Spleen (tissue), 11 donors: ENCODE data around the gene GSK3B. TPM values are rescaled to one million over a fixed set of nuclear protein-coding genes. Genes with fewer than 3 reads are reported as not detected.

Experiments
- DNase-seq: peaks from one replicate; pipeline ENCODE4 v3.0.0-alpha.2; 2020
- H3K27ac ChIP-seq, 8 donors: fragments of 200-600 bp; sonication (generic) in 7 of 8; 1 replicate in 4 of 8; 2 replicates in 4 of 8; pipeline versions ENCODE4 v1.5.0 to v1.8.0; 2016 to 2021; ENCODE audit warnings: inconsistent platforms in 4 of 8, mild to moderate bottlenecking in 4 of 8, moderate library complexity in 1 of 8
- H3K27me3 ChIP-seq, 7 donors: fragments of 200-600 bp; sonication (generic) in 6 of 7; replicated peaks in 1 of 7; 1 replicate in 4 of 7; 2 replicates in 3 of 7; pipeline versions ENCODE4 v1.5.0 to v1.8.0; 2016 to 2021; ENCODE audit warnings: inconsistent platforms in 3 of 7, mild to moderate bottlenecking in 1 of 7
- H3K36me3 ChIP-seq, 6 donors: fragments of 200-600 bp; sonication (generic) in 5 of 6; 1 replicate in 4 of 6; 2 replicates in 2 of 6; pipeline versions ENCODE4 v1.5.0 to v1.8.0; 2016 to 2021; ENCODE audit warnings: inconsistent platforms in 2 of 6
- H3K4me1 ChIP-seq, 6 donors: fragments of 200-600 bp; sonication (generic) in 5 of 6; 1 replicate in 3 of 6; 2 replicates in 3 of 6; pipeline versions ENCODE4 v1.5.0 to v1.8.0; 2016 to 2021; ENCODE audit warnings: inconsistent platforms in 3 of 6
- H3K4me3 ChIP-seq, 8 donors: fragments of 200-600 bp; sonication (generic) in 7 of 8; 1 replicate in 4 of 8; 2 replicates in 4 of 8; pipeline versions ENCODE4 v1.5.0 to v1.8.0; 2016 to 2021; ENCODE audit warnings: inconsistent platforms in 4 of 8, mild to moderate bottlenecking in 4 of 8, moderate library complexity in 2 of 8
- H3K9me3 ChIP-seq, 8 donors: fragments of 200-600 bp; sonication (generic) in 7 of 8; 1 replicate in 4 of 8; 2 replicates in 4 of 8; pipeline versions ENCODE4 v1.5.0 to v1.8.0; 2016 to 2021; ENCODE audit warnings: inconsistent platforms in 4 of 8
- POLR2A ChIP-seq, 3 donors: fragments of 450-650 bp; IDR thresholded peaks; one replicate each; pipeline ENCODE4 v1.5.1; 2017; ENCODE audit warnings: antibody characterized with exemption in 3 of 3, mild to moderate bottlenecking in 1 of 3
- POLR2AphosphoS5 ChIP-seq, 3 donors: sonication (generic); formaldehyde crosslinking; IDR thresholded peaks; one replicate each; pipeline ENCODE4 v1.5.1; 2017; ENCODE audit warnings: antibody characterized with exemption in 3 of 3
- WGBS, 5 donors: extraction: QIAGEN DNeasy Blood & Tissue Kit in 3 of 5; methylation state at CpG; one replicate each; pipeline versions ENCODE4 v1.1.5 to v1.1.7; 2013 to 2018; 5-methylcytosine and 5-hydroxymethylcytosine counted together
- intact Hi-C: fragments of 100-400 bp; cut with DNase I; formaldehyde crosslinking; loops from one replicate; pipeline ENCODE4 v1.15.0; 2023; ENCODE audit warnings: low total_unique reads
- polyA plus RNA-seq, 3 donors: library from polyadenylated mRNA; stranded (reverse); fragments of 200-250 nt; gene quantifications; one replicate each; pipeline ENCODE4 v1.2.1, GENCODE V29; 2013
- total RNA-seq, 7 donors: library from RNA; depleted of rRNA in 3 of 7; stranded (reverse); fragments of >200 nt in 3 of 7; fragmentation: NEBNext Ultra II Directional in 4 of 7; extraction: Animal tissue kit (Norgen Biotek cat#: 25700) in 4 of 7; gene quantifications; one replicate each; pipeline versions ENCODE4 v1.1.0 to v1.2.1, GENCODE V29; 2016 to 2021
- TF ChIP-seq, protein P1 (sequence below), 11 experiments: fragments of 200-600 bp in 7 of 11; fragments of 450-650 bp in 4 of 11; sonication (generic) in 4 of 11; IDR thresholded peaks in 8 of 11; conservative IDR thresholded peaks in 3 of 11; 1 replicate in 7 of 11; 2 replicates in 4 of 11; pipeline versions ENCODE4 v1.4.0 to v1.8.0; 2016 to 2021; ENCODE audit warnings: antibody characterized with exemption in 11 of 11, inconsistent platforms in 4 of 11, mild to moderate bottlenecking in 1 of 11
- donor health status: healthy with polysubstance abuse.
- donor health status: DM: no; HTN: no; CAD: no; lungs with moderate emphysema.
- donor health status: DM: no; HTN: no; CAD: no.
- donor health status: Bipolar disorder and iron deficiency.
- donor health status: healthy.
- donor health status: DM: no; HTN: no; CAD: no.
- donor health status: DM: yes; HTN: yes; CAD: no.

GSK3B gene
- total and polyA plus RNA-seq, 10 donors = 4.7 to 62.2 (median 53.1) TPM

DNA sequence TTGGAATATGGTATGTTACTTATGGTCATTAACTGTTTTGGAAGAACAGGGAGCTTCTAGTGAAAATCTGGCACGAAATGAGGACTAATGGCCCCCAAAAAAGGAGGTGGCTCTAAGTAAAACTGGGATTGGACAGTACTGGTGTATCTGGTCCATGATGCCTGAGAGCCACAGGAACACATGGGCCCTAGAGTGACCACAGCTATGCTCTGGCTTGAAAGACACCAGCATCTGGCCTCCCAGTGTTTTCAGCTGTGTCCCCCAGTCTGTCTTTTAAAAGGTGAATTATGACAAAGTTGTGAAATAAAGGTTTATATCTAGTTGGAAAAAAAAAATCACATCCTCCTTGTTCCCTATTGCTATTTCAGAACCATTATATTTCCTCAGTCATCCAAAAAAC, 64.5 kb downstream of the GSK3B start:
- H3K27me3 ChIP-seq = no peaks in the 10 kb centered on the region
- intact Hi-C loops = no loop called here
- peaks cover 0 to 23% (median 10%) of the 10 kb centered on the region in 8 donors for H3K9me3 ChIP-seq
- H3K4me3 ChIP-seq = no peak overlapping the region
- no peaks in the 10 kb centered on the region for H3K36me3 ChIP-seq
- no peak for DNase-seq
- WGBS, 5 donors = 97 to 100% (median 100%) methylated on average over 1 of the region's 1 CpG
- no peak for TF ChIP-seq POLR2A (IDR thresholded peaks at IDR 0.05)
- TF ChIP-seq, protein P1, sequence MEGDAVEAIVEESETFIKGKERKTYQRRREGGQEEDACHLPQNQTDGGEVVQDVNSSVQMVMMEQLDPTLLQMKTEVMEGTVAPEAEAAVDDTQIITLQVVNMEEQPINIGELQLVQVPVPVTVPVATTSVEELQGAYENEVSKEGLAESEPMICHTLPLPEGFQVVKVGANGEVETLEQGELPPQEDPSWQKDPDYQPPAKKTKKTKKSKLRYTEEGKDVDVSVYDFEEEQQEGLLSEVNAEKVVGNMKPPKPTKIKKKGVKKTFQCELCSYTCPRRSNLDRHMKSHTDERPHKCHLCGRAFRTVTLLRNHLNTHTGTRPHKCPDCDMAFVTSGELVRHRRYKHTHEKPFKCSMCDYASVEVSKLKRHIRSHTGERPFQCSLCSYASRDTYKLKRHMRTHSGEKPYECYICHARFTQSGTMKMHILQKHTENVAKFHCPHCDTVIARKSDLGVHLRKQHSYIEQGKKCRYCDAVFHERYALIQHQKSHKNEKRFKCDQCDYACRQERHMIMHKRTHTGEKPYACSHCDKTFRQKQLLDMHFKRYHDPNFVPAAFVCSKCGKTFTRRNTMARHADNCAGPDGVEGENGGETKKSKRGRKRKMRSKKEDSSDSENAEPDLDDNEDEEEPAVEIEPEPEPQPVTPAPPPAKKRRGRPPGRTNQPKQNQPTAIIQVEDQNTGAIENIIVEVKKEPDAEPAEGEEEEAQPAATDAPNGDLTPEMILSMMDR (IDR thresholded peaks at IDR 0.05 in 8 of 11, conservative IDR thresholded peaks at IDR 0.05 in 3 of 11) = no peak
- no peak for TF ChIP-seq POLR2AphosphoS5 (IDR thresholded peaks at IDR 0.05)
- H3K27ac ChIP-seq = no peak overlapping the region
- H3K4me1 ChIP-seq = peaks cover 0 to 78% (median 29%) of the 10 kb centered on the region in 6 donors

DNA sequence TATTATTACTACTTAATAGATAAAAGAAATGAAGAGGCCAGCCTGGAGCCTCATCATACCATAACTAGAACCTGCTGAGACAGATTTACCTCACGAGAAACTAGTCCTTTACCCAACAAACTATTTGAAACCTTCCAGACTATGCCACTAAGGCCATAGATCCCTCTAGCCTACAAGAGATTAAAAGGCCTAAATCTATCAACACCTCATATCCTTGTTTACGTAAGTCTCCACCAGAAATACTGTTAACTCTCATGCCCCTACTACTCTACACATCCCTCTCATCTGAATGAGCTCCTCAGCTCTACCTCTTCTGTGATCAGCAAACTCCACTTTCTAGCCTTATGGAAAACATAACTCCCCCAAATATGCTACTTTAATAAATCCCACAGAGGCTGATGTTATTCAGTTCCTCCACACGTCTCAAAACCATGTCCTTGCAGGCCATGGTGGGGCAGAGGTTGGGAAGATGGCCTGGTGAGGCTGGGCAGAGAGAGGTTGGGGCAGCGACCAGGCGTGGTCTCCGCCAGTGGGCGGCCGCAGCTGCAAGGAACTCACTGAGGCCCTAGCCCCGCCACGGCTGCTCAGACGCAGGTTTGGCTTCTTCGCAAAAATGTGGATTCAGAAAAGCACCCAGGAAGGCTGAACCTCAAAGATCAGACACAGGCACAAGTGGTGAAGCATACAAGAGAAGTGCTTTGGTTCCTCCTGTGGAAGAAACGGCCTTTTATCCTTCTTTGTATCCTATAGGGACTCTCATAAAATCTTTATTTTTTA, 65.8 kb downstream of the GSK3B start:
- DNase-seq = no peak
- no peaks in the 10 kb centered on the region for H3K27me3 ChIP-seq
- intact Hi-C loops = no loop called here
- 91 to 97% (median 96%) methylated on average over 13 of the region's 13 CpGs for WGBS, 5 donors
- peaks cover 0 to 79% (median 29%) of the 10 kb centered on the region in 6 donors for H3K4me1 ChIP-seq
- H3K36me3 ChIP-seq = no peaks in the 10 kb centered on the region
- no peak overlapping the region for H3K4me3 ChIP-seq
- peak overlapping the region in 1 of 8 donors; percentile 7 for H3K27ac ChIP-seq
- peaks cover 0 to 11% (median 3%) of the 10 kb centered on the region in 8 donors for H3K9me3 ChIP-seq
- no peak for TF ChIP-seq POLR2AphosphoS5 (IDR thresholded peaks at IDR 0.05)
- TF ChIP-seq POLR2A (IDR thresholded peaks at IDR 0.05) = no peak
- TF ChIP-seq, protein P1 (IDR thresholded peaks at IDR 0.05 in 8 of 11, conservative IDR thresholded peaks at IDR 0.05 in 3 of 11) = no peak

DNA sequence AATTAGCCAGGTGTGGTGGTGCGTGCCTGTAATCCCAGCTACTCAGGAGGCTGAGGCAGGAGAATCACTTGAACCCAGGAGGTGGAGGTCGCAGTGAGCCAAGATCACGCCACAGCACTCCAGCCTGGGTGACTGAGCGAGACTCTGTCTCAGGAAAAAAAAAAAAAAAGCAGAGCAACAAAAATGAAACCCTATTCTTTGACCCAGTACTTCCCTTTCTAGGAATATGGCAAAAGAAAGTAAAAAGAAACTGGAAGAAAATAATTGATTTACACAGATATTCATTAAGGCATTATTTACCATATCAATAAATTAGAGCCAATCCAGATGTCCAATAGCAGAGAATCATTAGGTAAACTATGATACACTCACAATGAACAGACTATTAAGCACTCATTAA, 67.0 kb downstream of the GSK3B start:
- DNase-seq = no peak
- Histone ChIP-seq H3K27me3 (no peaks in the 10 kb centered on the region), H3K4me3 (no peak overlapping the region), H3K27ac (peak overlapping the region in 1 of 8 donors; percentile 7), H3K4me1 (peaks cover 0 to 90% (median 35%) of the 10 kb centered on the region in 6 donors), H3K36me3 (no peaks in the 10 kb centered on the region), H3K9me3 (no peaks in the 10 kb centered on the region)
- 83 to 98% (median 91%) methylated on average over 4 of the region's 4 CpGs for WGBS, 5 donors
- intact Hi-C loops = no loop called here
- TF ChIP-seq, protein P1 (IDR thresholded peaks at IDR 0.05 in 8 of 11, conservative IDR thresholded peaks at IDR 0.05 in 3 of 11) = no peak

DNA sequence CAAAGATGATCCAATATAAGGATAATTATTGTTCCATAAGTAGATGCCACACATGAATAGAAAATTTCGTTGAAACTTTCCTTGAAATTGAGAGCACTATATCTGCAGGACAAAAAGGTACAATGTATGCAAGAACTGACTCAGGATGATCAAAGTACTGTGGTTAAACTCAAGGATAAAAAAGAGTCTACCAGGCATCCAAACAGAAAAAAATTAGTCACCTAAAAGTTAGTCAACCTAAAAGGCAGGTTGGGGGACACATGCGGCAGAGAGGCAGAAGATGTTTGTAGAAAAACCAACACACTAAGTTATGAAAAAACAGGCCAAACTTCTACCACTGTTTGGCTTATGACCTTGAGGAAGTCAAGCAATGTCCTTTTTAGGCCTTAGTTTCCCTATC, 68.7 kb downstream of the GSK3B start:
- no peak overlapping the region for H3K4me3 ChIP-seq

More for the DNA sequence above, 68.7 kb downstream of the GSK3B start:
- Histone ChIP-seq H3K36me3 (no peaks in the 10 kb centered on the region), H3K4me1 (peaks cover 3 to 92% (median 29%) of the 10 kb centered on the region in 6 donors), H3K27ac (no peak overlapping the region), H3K9me3 (no peaks in the 10 kb centered on the region), H3K27me3 (no peaks in the 10 kb centered on the region)
- TF ChIP-seq POLR2A (IDR thresholded peaks at IDR 0.05) = no peak
- intact Hi-C loops = no loop called here
- DNase-seq = no peak
- WGBS, 5 donors = 79 to 87% (median 82%) methylated on average over 2 of the region's 2 CpGs
